Activated naive CD4-positive, alpha-beta T cell treated with anti-CD3 and anti-CD28 coated beads, Interleukin-2, amount 50 U/mL, for 24 hours (primary cell): ENCODE results near the gene ARMC6.

ENCODE experiments used
- H3K27ac Mint-ChIP-seq: one replicate; pipeline ENCODE4 v1.8.0; 2021; ENCODE audit warnings: mild to moderate bottlenecking, mixed read lengths
- H3K27me3 Mint-ChIP-seq: one replicate; pipeline ENCODE4 v1.8.0; 2021; ENCODE audit warnings: mixed read lengths
- H3K36me3 Mint-ChIP-seq: one replicate; pipeline ENCODE4 v1.8.0; 2021; ENCODE audit warnings: mixed read lengths
- H3K4me1 Mint-ChIP-seq: one replicate; pipeline ENCODE4 v1.8.0; 2021; ENCODE audit warnings: mixed read lengths
- H3K4me3 Mint-ChIP-seq: one replicate; pipeline ENCODE4 v1.8.0; 2021; ENCODE audit warnings: mild to moderate bottlenecking, mixed read lengths
- H3K9me3 Mint-ChIP-seq: one replicate; pipeline ENCODE4 v1.8.0; 2021; ENCODE audit warnings: mixed read lengths

Gene ARMC6

DNA sequence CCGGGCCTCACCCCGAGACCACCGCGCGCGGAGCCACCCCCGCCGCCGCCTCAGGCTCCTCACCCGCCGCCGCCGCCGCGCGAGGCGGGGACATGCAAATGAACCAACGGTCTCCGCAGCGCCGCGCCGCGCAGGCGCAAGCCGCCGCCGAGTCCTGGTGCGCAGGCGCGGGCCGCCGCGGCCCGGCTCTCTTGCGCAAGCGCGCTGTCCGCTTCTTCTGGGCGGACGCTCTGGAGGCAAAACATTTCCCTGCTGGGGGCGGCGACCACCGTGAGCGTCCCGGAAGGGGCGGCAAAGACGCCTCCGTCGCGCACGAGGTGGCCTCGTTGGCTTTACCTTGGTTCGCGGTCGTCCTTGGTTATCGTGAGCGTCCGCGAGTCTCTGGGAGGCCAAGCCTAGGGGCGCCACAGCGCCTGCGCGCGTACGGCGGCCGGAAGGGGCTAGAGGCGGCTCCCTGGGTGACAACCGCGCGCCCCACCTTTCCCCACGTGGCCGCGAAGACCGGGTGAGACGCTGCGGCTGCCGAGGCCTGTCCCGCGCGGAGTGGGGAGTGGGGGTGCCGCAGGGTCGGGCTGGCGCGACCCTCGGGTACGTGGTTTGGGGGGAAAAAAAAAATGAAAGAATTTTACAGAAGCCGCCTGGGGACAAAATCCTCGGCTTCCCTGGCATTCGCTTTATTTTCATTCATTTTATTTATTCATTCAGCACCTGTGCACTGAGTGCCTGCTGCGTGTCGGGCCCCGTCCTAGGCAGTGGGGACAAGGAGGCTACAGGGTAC, at the start of gene ARMC6, which contains the start of gene SUGP2:
ARMC6 (plus strand) TSS at position 178 of the 778 bp plus-strand sequence. CDS start 607 bp downstream, outside the sequence.
SUGP2 (minus strand) TSS at position 92 of the 778 bp plus-strand sequence. CDS start 2,446 bp downstream, outside the sequence.
- Mint-ChIP-seq H3K4me1 (peaks cover 36% of the 10 kb centered on the region), H3K27ac (peak within 1 kb of the TSS; percentile 94), H3K27me3 (no peaks in the 10 kb centered on the region), H3K9me3 (no peaks in the 10 kb centered on the region), H3K36me3 (peaks cover 4% of the 10 kb centered on the region), H3K4me3 (peak within 1 kb of the TSS; percentile 93)

DNA sequence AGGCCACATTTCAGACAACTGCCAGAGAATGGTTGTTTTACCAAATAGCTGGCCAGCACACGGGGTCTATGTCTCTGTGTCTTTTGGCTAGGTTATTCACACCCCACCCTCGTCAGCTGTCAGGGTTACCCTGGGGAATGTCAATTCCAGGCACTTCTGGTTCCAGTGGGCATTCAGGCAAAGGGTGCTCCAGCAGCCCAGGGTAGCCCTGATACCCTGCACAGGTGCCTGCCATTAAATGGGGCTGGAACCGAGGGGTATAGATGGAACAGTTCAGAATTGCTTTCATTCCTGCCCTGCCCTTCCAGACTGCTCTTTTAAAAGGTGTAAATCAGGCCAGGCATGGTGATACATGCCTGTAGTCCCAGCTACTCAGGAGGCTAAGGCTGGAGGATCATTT, 49.2 kb upstream of the ARMC6 start:
- H3K9me3 Mint-ChIP-seq = no peaks in the 10 kb centered on the region
- no peaks in the 10 kb centered on the region for H3K4me1 Mint-ChIP-seq
- H3K27me3 Mint-ChIP-seq = peaks cover 4% of the 10 kb centered on the region
- no peak overlapping the region for H3K4me3 Mint-ChIP-seq
- H3K36me3 Mint-ChIP-seq = no peaks in the 10 kb centered on the region
- H3K27ac Mint-ChIP-seq = no peak overlapping the region

DNA sequence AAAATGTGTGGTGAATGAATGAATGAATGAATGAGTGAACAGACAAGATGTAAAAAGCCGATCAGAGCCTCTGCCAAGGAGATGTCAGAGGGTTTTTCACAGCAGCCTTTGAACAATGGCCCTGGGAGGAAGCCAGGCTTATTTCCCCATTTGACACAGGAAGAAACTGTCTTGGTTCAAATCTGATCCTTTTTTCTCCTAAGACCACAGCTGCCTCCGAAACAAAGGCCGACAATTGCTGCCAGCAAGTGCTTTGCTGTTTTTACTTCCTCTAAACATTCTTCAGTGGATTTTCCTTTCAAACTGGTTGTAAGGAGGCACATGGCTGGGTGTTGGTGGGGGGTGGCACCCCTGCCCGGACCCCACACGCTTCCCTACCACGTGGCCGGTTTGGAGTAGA, 48.1 kb upstream of the ARMC6 start:
- H3K36me3 Mint-ChIP-seq = no peaks in the 10 kb centered on the region
- no peak overlapping the region for H3K4me3 Mint-ChIP-seq
- H3K4me1 Mint-ChIP-seq = no peaks in the 10 kb centered on the region
- peaks cover 4% of the 10 kb centered on the region for H3K27me3 Mint-ChIP-seq
- no peaks in the 10 kb centered on the region for H3K9me3 Mint-ChIP-seq
- H3K27ac Mint-ChIP-seq = no peak overlapping the region

- no peak overlapping the region for H3K27ac Mint-ChIP-seq
- H3K27me3 Mint-ChIP-seq = peaks cover 3% of the 10 kb centered on the region
- no peak overlapping the region for H3K4me3 Mint-ChIP-seq
- H3K9me3 Mint-ChIP-seq = no peaks in the 10 kb centered on the region
- H3K4me1 Mint-ChIP-seq = no peaks in the 10 kb centered on the region
- H3K36me3 Mint-ChIP-seq = no peaks in the 10 kb centered on the region
Measured at GRCh38 chr19:18987456-18987855, 45.9 kb upstream of the ARMC6 start.

- peaks cover 7% of the 10 kb centered on the region for H3K36me3 Mint-ChIP-seq
- peaks cover 1% of the 10 kb centered on the region for H3K27me3 Mint-ChIP-seq
- H3K9me3 Mint-ChIP-seq = no peaks in the 10 kb centered on the region
- no peaks in the 10 kb centered on the region for H3K4me1 Mint-ChIP-seq
- H3K4me3 Mint-ChIP-seq = no peak overlapping the region
- H3K27ac Mint-ChIP-seq = no peak overlapping the region
Measured at GRCh38 chr19:18989316-18989715, 44.1 kb upstream of the ARMC6 start.

DNA sequence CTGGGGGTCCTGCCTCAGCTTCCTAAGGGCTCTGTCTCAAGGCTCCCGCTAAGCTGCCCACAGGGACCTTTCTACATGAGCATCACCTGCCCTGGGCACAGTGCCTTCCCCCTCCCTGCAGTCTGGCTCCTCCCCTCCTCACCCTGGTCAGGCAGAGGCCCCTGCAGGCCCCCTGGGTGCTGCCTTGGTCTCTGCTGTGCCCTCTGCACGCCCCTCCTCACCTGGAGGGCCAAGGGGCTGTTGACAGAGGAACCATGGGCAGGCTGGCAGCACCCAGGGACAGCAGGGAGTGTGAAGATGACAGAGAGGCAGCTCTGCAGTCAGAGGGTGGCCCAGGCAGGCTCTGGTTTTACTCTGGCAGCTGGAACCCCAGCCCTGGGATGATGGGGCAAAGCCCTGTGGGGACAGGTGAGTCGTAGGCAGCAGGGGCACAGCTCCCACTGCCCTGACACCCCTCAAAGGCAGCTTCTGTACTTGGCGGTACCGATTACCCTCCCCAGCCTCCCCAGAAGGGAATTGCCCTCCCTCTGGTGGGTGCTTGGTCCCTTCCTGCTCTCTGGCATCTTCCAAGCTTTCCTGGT, 43.2 kb upstream of the ARMC6 start:
- no peaks in the 10 kb centered on the region for H3K9me3 Mint-ChIP-seq
- H3K27me3 Mint-ChIP-seq = peaks cover 1% of the 10 kb centered on the region
- no peak overlapping the region for H3K27ac Mint-ChIP-seq
- no peak overlapping the region for H3K4me3 Mint-ChIP-seq
- no peaks in the 10 kb centered on the region for H3K4me1 Mint-ChIP-seq
- peaks cover 8% of the 10 kb centered on the region for H3K36me3 Mint-ChIP-seq

DNA sequence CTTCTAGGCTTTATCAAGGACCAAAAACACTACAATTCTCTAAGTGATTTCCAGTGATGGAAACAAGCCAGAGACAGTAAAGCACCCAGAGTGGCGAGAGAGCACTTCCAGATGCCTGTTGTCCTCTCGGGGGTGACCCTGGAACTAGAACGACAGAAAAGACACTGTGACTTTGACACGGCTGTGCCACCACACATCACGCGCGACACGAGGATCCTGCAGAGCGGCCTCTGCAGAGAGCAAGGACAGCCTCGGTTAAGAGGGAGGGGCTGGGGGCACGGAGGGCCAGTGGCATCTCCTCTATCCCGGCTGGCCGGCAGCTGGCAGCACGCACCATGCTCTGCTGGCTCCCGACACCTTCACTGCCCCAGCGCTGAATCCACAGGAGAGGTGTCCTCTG, 42.4 kb upstream of the ARMC6 start:
- Mint-ChIP-seq H3K27ac (no peak overlapping the region), H3K36me3 (peaks cover 9% of the 10 kb centered on the region), H3K27me3 (no peaks in the 10 kb centered on the region), H3K9me3 (no peaks in the 10 kb centered on the region), H3K4me1 (no peaks in the 10 kb centered on the region), H3K4me3 (no peak overlapping the region)

GRCh38 chr19:18991468-18991867, 41.9 kb upstream of the ARMC6 start:
- H3K27me3 Mint-ChIP-seq = no peaks in the 10 kb centered on the region
- H3K27ac Mint-ChIP-seq = no peak overlapping the region
- H3K36me3 Mint-ChIP-seq = peaks cover 9% of the 10 kb centered on the region

GRCh38 chr19:18992696-18993095, 40.7 kb upstream of the ARMC6 start:
- no peaks in the 10 kb centered on the region for H3K27me3 Mint-ChIP-seq
- no peaks in the 10 kb centered on the region for H3K9me3 Mint-ChIP-seq

More at GRCh38 chr19:18991468-18991867, 41.9 kb upstream of the ARMC6 start:
- no peaks in the 10 kb centered on the region for H3K9me3 Mint-ChIP-seq
- H3K4me1 Mint-ChIP-seq = no peaks in the 10 kb centered on the region
- no peak overlapping the region for H3K4me3 Mint-ChIP-seq

GRCh38 chr19:18993115-18993514, 40.3 kb upstream of the ARMC6 start:
- no peaks in the 10 kb centered on the region for H3K27me3 Mint-ChIP-seq
- H3K4me1 Mint-ChIP-seq = no peaks in the 10 kb centered on the region
- H3K9me3 Mint-ChIP-seq = no peaks in the 10 kb centered on the region
- H3K36me3 Mint-ChIP-seq = peaks cover 9% of the 10 kb centered on the region
- H3K4me3 Mint-ChIP-seq = no peak overlapping the region
- no peak overlapping the region for H3K27ac Mint-ChIP-seq

More at GRCh38 chr19:18992696-18993095, 40.7 kb upstream of the ARMC6 start:
- Mint-ChIP-seq H3K4me1 (no peaks in the 10 kb centered on the region), H3K4me3 (no peak overlapping the region), H3K36me3 (peaks cover 9% of the 10 kb centered on the region), H3K27ac (no peak overlapping the region)

DNA sequence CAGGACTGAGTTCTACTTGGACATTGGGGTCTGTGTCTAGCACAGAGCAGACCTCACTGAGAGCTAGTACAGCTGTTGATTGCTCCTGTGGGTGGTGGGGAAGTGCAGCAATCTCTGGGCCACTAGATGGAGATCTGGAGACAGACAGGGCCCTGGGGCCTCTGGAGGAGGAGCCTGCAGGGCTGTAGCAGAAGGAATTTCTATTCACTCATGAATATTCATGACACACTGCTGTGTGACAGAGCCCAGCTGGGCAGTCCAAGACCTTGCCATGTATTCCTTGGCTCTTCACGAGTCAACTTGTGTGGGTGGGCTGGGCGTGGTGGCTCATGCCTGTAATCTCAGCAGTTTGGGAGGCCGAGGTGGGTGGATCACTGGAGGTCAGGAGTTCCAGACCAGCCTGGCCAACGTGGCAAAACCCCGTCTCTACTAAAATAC, 37.6 kb upstream of the ARMC6 start:
- Mint-ChIP-seq H3K36me3 (peaks cover 15% of the 10 kb centered on the region), H3K4me1 (peaks cover 23% of the 10 kb centered on the region), H3K4me3 (no peak overlapping the region), H3K9me3 (no peaks in the 10 kb centered on the region), H3K27me3 (no peaks in the 10 kb centered on the region), H3K27ac (no peak overlapping the region)

DNA sequence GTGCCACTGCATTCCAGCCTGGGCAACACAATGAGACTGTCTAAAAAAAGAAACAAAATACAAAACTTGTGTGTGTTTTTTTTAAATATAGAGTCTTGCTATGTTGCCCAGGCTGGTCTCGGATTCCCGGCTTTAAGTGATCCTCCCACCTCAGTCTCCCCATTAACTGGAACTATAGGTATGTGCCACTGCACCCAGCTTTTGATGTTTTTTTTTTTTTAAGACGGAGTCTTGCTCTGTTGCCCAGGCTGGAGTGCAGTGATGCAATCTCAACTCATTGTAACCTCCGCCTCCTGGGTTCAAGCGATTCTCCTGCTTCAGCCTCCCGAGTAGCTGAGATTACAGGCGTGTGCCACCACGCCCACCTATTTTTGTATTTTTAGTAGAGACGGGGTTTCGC, 37.1 kb upstream of the ARMC6 start:
- Mint-ChIP-seq H3K4me1 (peaks cover 23% of the 10 kb centered on the region), H3K36me3 (peaks cover 15% of the 10 kb centered on the region), H3K27ac (no peak overlapping the region), H3K9me3 (no peaks in the 10 kb centered on the region), H3K27me3 (no peaks in the 10 kb centered on the region), H3K4me3 (no peak overlapping the region)

- Mint-ChIP-seq H3K27ac (no peak overlapping the region), H3K36me3 (peaks cover 17% of the 10 kb centered on the region), H3K27me3 (no peaks in the 10 kb centered on the region), H3K4me3 (no peak overlapping the region), H3K9me3 (no peaks in the 10 kb centered on the region), H3K4me1 (peaks cover 23% of the 10 kb centered on the region)
Measured at GRCh38 chr19:18996796-18997394, 36.5 kb upstream of the ARMC6 start.

DNA sequence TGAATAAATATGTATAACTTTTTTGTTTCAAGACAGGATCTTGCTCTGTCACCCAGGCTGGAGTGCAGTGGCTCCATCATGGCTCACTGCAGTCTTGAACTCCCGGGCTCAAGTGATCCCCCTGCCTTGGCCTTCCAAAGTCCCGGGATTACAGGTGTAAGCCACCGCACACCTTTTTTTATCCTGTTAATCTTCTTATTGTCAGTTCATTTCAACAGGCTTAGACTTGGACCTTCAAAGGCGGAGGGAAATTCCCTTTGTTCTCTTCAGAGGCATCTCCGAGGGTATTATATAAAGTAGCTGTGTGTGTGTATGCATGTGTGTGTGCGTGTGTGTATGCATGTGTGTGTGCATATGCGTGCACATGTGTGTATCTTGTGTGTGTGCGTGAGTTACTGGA, 35.1 kb upstream of the ARMC6 start:
- Mint-ChIP-seq H3K9me3 (no peaks in the 10 kb centered on the region), H3K27ac (no peak overlapping the region), H3K4me3 (no peak overlapping the region), H3K36me3 (peaks cover 17% of the 10 kb centered on the region), H3K4me1 (peaks cover 23% of the 10 kb centered on the region), H3K27me3 (no peaks in the 10 kb centered on the region)

DNA sequence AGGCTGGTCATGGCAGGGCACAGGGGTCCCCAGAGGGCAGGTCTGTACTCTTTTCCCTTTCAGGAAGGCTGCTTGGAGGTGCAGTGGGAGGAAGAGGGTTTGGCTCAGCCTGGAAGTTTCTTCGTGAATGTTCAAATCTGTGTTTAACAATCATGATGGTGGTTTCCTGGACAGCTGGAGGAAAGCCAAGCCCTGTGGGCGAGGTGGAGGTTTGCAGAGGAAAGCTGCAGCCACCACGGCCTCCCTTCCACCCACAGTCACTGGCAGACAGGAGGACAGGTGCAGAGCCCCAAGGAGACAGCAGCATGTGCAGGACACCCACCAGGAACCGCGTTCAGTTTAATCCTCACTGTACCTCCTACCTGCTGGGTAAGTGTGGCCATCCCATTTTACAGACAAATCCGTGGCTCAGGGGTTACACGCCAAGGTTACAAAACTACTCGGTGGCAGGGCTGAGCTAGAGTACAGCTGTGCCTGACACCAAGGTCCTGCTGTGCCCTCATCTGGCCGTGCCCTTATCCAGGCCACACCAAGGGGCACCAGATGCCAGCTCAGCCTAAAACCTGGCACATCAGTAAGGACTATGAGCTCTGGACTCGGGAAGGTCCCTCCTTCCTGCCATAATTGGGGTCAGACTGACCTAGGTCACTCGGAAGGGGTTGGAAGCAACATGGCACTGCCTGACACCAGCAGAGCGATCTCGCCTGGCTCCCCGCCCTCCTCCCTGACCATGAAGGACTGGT, 34.2 kb upstream of the ARMC6 start:
- H3K4me3 Mint-ChIP-seq = no peak overlapping the region
- H3K36me3 Mint-ChIP-seq = peaks cover 13% of the 10 kb centered on the region
- H3K27me3 Mint-ChIP-seq = no peaks in the 10 kb centered on the region
- peak overlapping the region; percentile 12 for H3K27ac Mint-ChIP-seq
- H3K9me3 Mint-ChIP-seq = no peaks in the 10 kb centered on the region
- peaks cover 23% of the 10 kb centered on the region for H3K4me1 Mint-ChIP-seq
